Spleen (tissue), 11 donors: ENCODE data around the gene RAB19. TPM values are rescaled to one million over a fixed set of nuclear protein-coding genes. Genes with fewer than 3 reads are reported as not detected.
"Not testable (repeated sequence)": the region's sequence is repeated elsewhere in the genome, so short reads cannot be mapped to it uniquely, and the experiment has no call there.

Source experiments
- DNase-seq: peaks from one replicate; pipeline ENCODE4 v3.0.0-alpha.2; 2020
- H3K27ac ChIP-seq, 8 donors: fragments of 200-600 bp; sonication (generic) in 7 of 8; 1 replicate in 4 of 8; 2 replicates in 4 of 8; pipeline versions ENCODE4 v1.5.0 to v1.8.0; 2016 to 2021; ENCODE audit warnings: inconsistent platforms in 4 of 8, mild to moderate bottlenecking in 4 of 8, moderate library complexity in 1 of 8
- H3K27me3 ChIP-seq, 7 donors: fragments of 200-600 bp; sonication (generic) in 6 of 7; replicated peaks in 1 of 7; 1 replicate in 4 of 7; 2 replicates in 3 of 7; pipeline versions ENCODE4 v1.5.0 to v1.8.0; 2016 to 2021; ENCODE audit warnings: inconsistent platforms in 3 of 7, mild to moderate bottlenecking in 1 of 7
- H3K36me3 ChIP-seq, 6 donors: fragments of 200-600 bp; sonication (generic) in 5 of 6; 1 replicate in 4 of 6; 2 replicates in 2 of 6; pipeline versions ENCODE4 v1.5.0 to v1.8.0; 2016 to 2021; ENCODE audit warnings: inconsistent platforms in 2 of 6
- H3K4me1 ChIP-seq, 6 donors: fragments of 200-600 bp; sonication (generic) in 5 of 6; 1 replicate in 3 of 6; 2 replicates in 3 of 6; pipeline versions ENCODE4 v1.5.0 to v1.8.0; 2016 to 2021; ENCODE audit warnings: inconsistent platforms in 3 of 6
- H3K4me3 ChIP-seq, 8 donors: fragments of 200-600 bp; sonication (generic) in 7 of 8; 1 replicate in 4 of 8; 2 replicates in 4 of 8; pipeline versions ENCODE4 v1.5.0 to v1.8.0; 2016 to 2021; ENCODE audit warnings: inconsistent platforms in 4 of 8, mild to moderate bottlenecking in 4 of 8, moderate library complexity in 2 of 8
- H3K9me3 ChIP-seq, 8 donors: fragments of 200-600 bp; sonication (generic) in 7 of 8; 1 replicate in 4 of 8; 2 replicates in 4 of 8; pipeline versions ENCODE4 v1.5.0 to v1.8.0; 2016 to 2021; ENCODE audit warnings: inconsistent platforms in 4 of 8
- CTCF ChIP-seq, 11 experiments: fragments of 200-600 bp in 7 of 11; fragments of 450-650 bp in 4 of 11; sonication (generic) in 4 of 11; IDR thresholded peaks in 8 of 11; conservative IDR thresholded peaks in 3 of 11; 1 replicate in 7 of 11; 2 replicates in 4 of 11; pipeline versions ENCODE4 v1.4.0 to v1.8.0; 2016 to 2021; ENCODE audit warnings: antibody characterized with exemption in 11 of 11, inconsistent platforms in 4 of 11, mild to moderate bottlenecking in 1 of 11
- POLR2A ChIP-seq, 3 donors: fragments of 450-650 bp; IDR thresholded peaks; one replicate each; pipeline ENCODE4 v1.5.1; 2017; ENCODE audit warnings: antibody characterized with exemption in 3 of 3, mild to moderate bottlenecking in 1 of 3
- POLR2AphosphoS5 ChIP-seq, 3 donors: sonication (generic); formaldehyde crosslinking; IDR thresholded peaks; one replicate each; pipeline ENCODE4 v1.5.1; 2017; ENCODE audit warnings: antibody characterized with exemption in 3 of 3
- WGBS, 5 donors: extraction: QIAGEN DNeasy Blood & Tissue Kit in 3 of 5; methylation state at CpG; one replicate each; pipeline versions ENCODE4 v1.1.5 to v1.1.7; 2013 to 2018; 5-methylcytosine and 5-hydroxymethylcytosine counted together
- intact Hi-C: fragments of 100-400 bp; cut with DNase I; formaldehyde crosslinking; loops from one replicate; pipeline ENCODE4 v1.15.0; 2023; ENCODE audit warnings: low total_unique reads
- polyA plus RNA-seq, 3 donors: library from polyadenylated mRNA; stranded (reverse); fragments of 200-250 nt; gene quantifications; one replicate each; pipeline ENCODE4 v1.2.1, GENCODE V29; 2013
- total RNA-seq, 7 donors: library from RNA; depleted of rRNA in 3 of 7; stranded (reverse); fragments of >200 nt in 3 of 7; fragmentation: NEBNext Ultra II Directional in 4 of 7; extraction: Animal tissue kit (Norgen Biotek cat#: 25700) in 4 of 7; gene quantifications; one replicate each; pipeline versions ENCODE4 v1.1.0 to v1.2.1, GENCODE V29; 2016 to 2021
- donor health status: healthy with polysubstance abuse.
- donor health status: DM: no; HTN: no; CAD: no; lungs with moderate emphysema.
- donor health status: DM: no; HTN: no; CAD: no.
- donor health status: Bipolar disorder and iron deficiency.
- donor health status: healthy.
- donor health status: DM: no; HTN: no; CAD: no.
- donor health status: DM: yes; HTN: yes; CAD: no.

RAB19 gene
- total and polyA plus RNA-seq, 10 donors = 1.0 to 4.0 (median 2.1) TPM; not detected in 3

GRCh38 chr7:140400381-140400780 is 3.5 kb upstream of the RAB19 start:
- TF ChIP-seq POLR2AphosphoS5 (IDR thresholded peaks at IDR 0.05) = no peak
- TF ChIP-seq CTCF (IDR thresholded peaks at IDR 0.05 in 8 of 11, conservative IDR thresholded peaks at IDR 0.05 in 3 of 11) = no peak
- TF ChIP-seq POLR2A (IDR thresholded peaks at IDR 0.05) = no peak
- intact Hi-C loops = no loop called here
- peaks cover 4 to 70% (median 40%) of the 10 kb centered on the region in 6 donors for H3K4me1 ChIP-seq
- H3K27ac ChIP-seq = no peak overlapping the region
- no peak for DNase-seq
- H3K4me3 ChIP-seq = no peak overlapping the region
- no peaks in the 10 kb centered on the region for H3K36me3 ChIP-seq
- H3K27me3 ChIP-seq = peaks cover 0 to 5% (median 0%) of the 10 kb centered on the region in 7 donors
- no peaks in the 10 kb centered on the region for H3K9me3 ChIP-seq
- 80 to 94% (median 87%) methylated on average over 3 of the region's 3 CpGs for WGBS, 5 donors

- H3K36me3 ChIP-seq = peaks cover 0 to 4% (median 0%) of the 10 kb centered on the region in 6 donors
- WGBS, 5 donors = 59 to 72% (median 69%) methylated on average over 2 of the region's 2 CpGs
- H3K9me3 ChIP-seq = no peaks in the 10 kb centered on the region
- H3K4me3 ChIP-seq = no peak overlapping the region
- peak overlapping the region in 6 of 8 donors; percentile 24 to 72 (median 55) for H3K27ac ChIP-seq
- DNase-seq = no peak
- intact Hi-C loops = no loop called here
- H3K27me3 ChIP-seq = peaks cover 0 to 5% (median 0%) of the 10 kb centered on the region in 7 donors
- peaks cover 4 to 51% (median 25%) of the 10 kb centered on the region in 6 donors for H3K4me1 ChIP-seq
- TF ChIP-seq POLR2A (IDR thresholded peaks at IDR 0.05) (no peak), CTCF (IDR thresholded peaks at IDR 0.05 in 8 of 11, conservative IDR thresholded peaks at IDR 0.05 in 3 of 11) (no peak), POLR2AphosphoS5 (IDR thresholded peaks at IDR 0.05) (no peak)
These were observed 1.6 kb upstream of the RAB19 start for GRCh38 chr7:140402178-140402835.

GRCh38 chr7:140404565-140405065 is 757 bp downstream of the RAB19 start:
- intact Hi-C loops = no loop called here
- TF ChIP-seq CTCF (IDR thresholded peaks at IDR 0.05 in 8 of 11, conservative IDR thresholded peaks at IDR 0.05 in 3 of 11) = no peak
- TF ChIP-seq POLR2A (IDR thresholded peaks at IDR 0.05) = no peak
- TF ChIP-seq POLR2AphosphoS5 (IDR thresholded peaks at IDR 0.05) = no peak
- Histone ChIP-seq H3K27ac (peak overlapping the region in 4 of 8 donors; percentile 55 to 77 (median 72)), H3K36me3 (peaks cover 0 to 25% (median 0%) of the 10 kb centered on the region in 6 donors), H3K9me3 (no peaks in the 10 kb centered on the region), H3K4me3 (peak overlapping the region in 3 of 8 donors; percentile 42 to 74 (median 50)), H3K27me3 (peaks cover 0 to 5% (median 0%) of the 10 kb centered on the region in 7 donors), H3K4me1 (peaks cover 0 to 34% (median 15%) of the 10 kb centered on the region in 6 donors)
- WGBS, 5 donors = 73 to 79% (median 76%) methylated on average over 3 of the region's 3 CpGs
- no peak for DNase-seq

GRCh38 chr7:140415361-140415760 is 11.5 kb downstream of the RAB19 start:
- Histone ChIP-seq H3K4me3 (no peak overlapping the region), H3K36me3 (peaks cover 0 to 42% (median 0%) of the 10 kb centered on the region in 6 donors), H3K9me3 (no peaks in the 10 kb centered on the region), H3K27me3 (no peaks in the 10 kb centered on the region), H3K27ac (no peak overlapping the region), H3K4me1 (no peaks in the 10 kb centered on the region)
- TF ChIP-seq POLR2AphosphoS5 (IDR thresholded peaks at IDR 0.05) (no peak), CTCF (IDR thresholded peaks at IDR 0.05 in 8 of 11, conservative IDR thresholded peaks at IDR 0.05 in 3 of 11) (no peak), POLR2A (IDR thresholded peaks at IDR 0.05) (no peak)
- 92 to 99% (median 95%) methylated on average over 3 of the region's 3 CpGs for WGBS, 5 donors
- DNase-seq = no peak
- intact Hi-C loops = no loop called here

GRCh38 chr7:140415816-140416215 is 12.0 kb downstream of the RAB19 start:
- 88 to 100% (median 96%) methylated on average over 9 of the region's 9 CpGs for WGBS, 5 donors
- H3K4me1 ChIP-seq = not testable (repeated sequence)

More at GRCh38 chr7:140415816-140416215, 12.0 kb downstream of the RAB19 start:
- DNase-seq, H3K4me3 ChIP-seq, H3K9me3 ChIP-seq, H3K27me3 ChIP-seq, intact Hi-C loops, H3K27ac ChIP-seq: not testable (repeated sequence)
- H3K36me3 ChIP-seq = peaks cover 0 to 42% (median 0%) of the 10 kb centered on the region in 6 donors
